ENCODE results near the gene PPM1N.

Gene PPM1N

GRCh38 chr19:45471111-45471930, 26.9 kb upstream of the PPM1N start:
- no peak for DNase-seq

GRCh38 chr19:45471931-45472562, 26.2 kb upstream of the PPM1N start:
- no peak for DNase-seq

- no peak for DNase-seq
These were observed 25.5 kb upstream of the PPM1N start for GRCh38 chr19:45472563-45473366.

GRCh38 chr19:45473367-45473681, 24.9 kb upstream of the PPM1N start:
- DNase-seq = no peak

GRCh38 chr19:45473682-45474605, 24.3 kb upstream of the PPM1N start:
- DNase-seq = no peak

GRCh38 chr19:45474606-45475521, 23.4 kb upstream of the PPM1N start:
- no peak for DNase-seq

- DNase-seq = no peak
These were observed 22.5 kb upstream of the PPM1N start for GRCh38 chr19:45475537-45476291.

GRCh38 chr19:45476304-45476703, 21.9 kb upstream of the PPM1N start:
- no peak for DNase-seq

GRCh38 chr19:45477186-45477585, 21.1 kb upstream of the PPM1N start:
- DNase-seq = no peak

GRCh38 chr19:45477713-45478453, 20.4 kb upstream of the PPM1N start:
- peak; percentile 79 for DNase-seq

- DNase-seq = peak; percentile 72
These were observed 19.6 kb upstream of the PPM1N start for GRCh38 chr19:45478454-45479238.

GRCh38 chr19:45483033-45483432, 15.2 kb upstream of the PPM1N start:
- no peak for DNase-seq

- DNase-seq = no peak
These were observed 13.8 kb upstream of the PPM1N start for GRCh38 chr19:45484273-45484945.

- peak; percentile 92 for DNase-seq
These were observed 12.8 kb upstream of the PPM1N start for GRCh38 chr19:45485305-45486077.

- no peak for DNase-seq
These were observed 9.5 kb upstream of the PPM1N start for GRCh38 chr19:45488708-45489107.

- no peak for DNase-seq
These were observed 8.9 kb upstream of the PPM1N start for GRCh38 chr19:45489216-45489855.

- DNase-seq = no peak
These were observed 6.1 kb upstream of the PPM1N start for GRCh38 chr19:45492137-45492626.
